Endodermal cell (in vitro differentiated cells): Measurements from ENCODE around the gene ZNF133. TPM values are rescaled to one million over a fixed set of nuclear protein-coding genes. Genes with fewer than 3 reads are reported as not detected.

Experiments used
- DNase-seq: peaks from one replicate; pipeline ENCODE4 v3.0.0-alpha.2; 2017
- H3K27ac ChIP-seq: 2 replicates; pipeline ENCODE4 v1.5.1; 2013; ENCODE audit warnings: mild to moderate bottlenecking, low read depth, low read length, moderate library complexity
- H3K27me3 ChIP-seq: 2 replicates; pipeline ENCODE4 v1.6.1; 2013; ENCODE audit warnings: mild to moderate bottlenecking, low read length, moderate library complexity; ENCODE audit not compliant: insufficient read depth, control insufficient read depth, poor library complexity, severe bottlenecking
- H3K36me3 ChIP-seq: 2 replicates; pipeline ENCODE4 v1.7.0; 2013; ENCODE audit warnings: mild to moderate bottlenecking, low read length, moderate library complexity; ENCODE audit not compliant: control insufficient read depth, insufficient read depth
- H3K4me1 ChIP-seq: one replicate; pipeline ENCODE4 v1.7.0; 2013; ENCODE audit warnings: low read length; ENCODE audit not compliant: control insufficient read depth, insufficient read depth
- H3K4me3 ChIP-seq: 2 replicates; pipeline ENCODE4 v1.5.1; 2013; ENCODE audit warnings: mild to moderate bottlenecking, low read length, moderate library complexity
- H3K9ac ChIP-seq: 2 replicates; pipeline ENCODE4 v1.6.1; 2013; ENCODE audit warnings: mild to moderate bottlenecking, low read length, moderate library complexity; ENCODE audit not compliant: poor library complexity, severe bottlenecking; ENCODE audit errors: extremely low read depth
- H3K9me3 ChIP-seq: 2 replicates; pipeline ENCODE4 v1.6.1; 2013; ENCODE audit warnings: mild to moderate bottlenecking, low read length, moderate library complexity; ENCODE audit not compliant: control insufficient read depth
- H3K27ac Mint-ChIP-seq: 2 replicates; pipeline ENCODE4 v1.8.0; 2020; ENCODE audit warnings: mixed read lengths
- H3K27me3 Mint-ChIP-seq: 2 replicates; pipeline ENCODE4 v1.8.0; 2021; ENCODE audit warnings: mild to moderate bottlenecking, mixed read lengths; ENCODE audit not compliant: insufficient read depth
- H3K36me3 Mint-ChIP-seq: 2 replicates; pipeline ENCODE4 v1.8.0; 2020; ENCODE audit warnings: low read depth, mixed read lengths
- H3K4me1 Mint-ChIP-seq: 2 replicates; pipeline ENCODE4 v1.8.0; 2020; ENCODE audit warnings: mixed read lengths
- H3K4me3 Mint-ChIP-seq: 2 replicates; pipeline ENCODE4 v1.8.0; 2020; ENCODE audit warnings: mild to moderate bottlenecking, moderate library complexity, mixed read lengths
- H3K9me3 Mint-ChIP-seq: 2 replicates; pipeline ENCODE4 v1.8.0; 2020; ENCODE audit warnings: mild to moderate bottlenecking, mixed read lengths
- WGBS, 2 experiments: methylation state at CpG; one replicate each; pipeline versions ENCODE4 v1.1.5 to v1.1.7; 2013; ENCODE audit warnings: missing lambda C conversion rate in 2 of 2, mixed read lengths in 1 of 2; ENCODE audit not compliant: insufficient coverage in 1 of 2, insufficient read length in 1 of 2; 5-methylcytosine and 5-hydroxymethylcytosine counted together
- total RNA-seq, 2 donors: library from RNA; stranded (reverse); fragmentation: NEBNext Ultra II Directional in 1 of 2; extraction: Animal tissue kit (Norgen Biotek cat#: 25700) in 1 of 2; gene quantifications; 2 replicates in 1 of 2; 3 replicates in 1 of 2; pipeline ENCODE4 v1.2.1, GENCODE V29; 2021
- TF ChIP-seq, protein P1 (sequence below): fragments of 200-600 bp; sonication (generic); conservative IDR thresholded peaks from 2 replicates; pipeline ENCODE4 v1.5.0; 2021; ENCODE audit warnings: antibody characterized with exemption, mild to moderate bottlenecking

ZNF133 gene
- total RNA-seq, 2 donors from 2014 or later: 16.7 to 22.9 TPM

DNA sequence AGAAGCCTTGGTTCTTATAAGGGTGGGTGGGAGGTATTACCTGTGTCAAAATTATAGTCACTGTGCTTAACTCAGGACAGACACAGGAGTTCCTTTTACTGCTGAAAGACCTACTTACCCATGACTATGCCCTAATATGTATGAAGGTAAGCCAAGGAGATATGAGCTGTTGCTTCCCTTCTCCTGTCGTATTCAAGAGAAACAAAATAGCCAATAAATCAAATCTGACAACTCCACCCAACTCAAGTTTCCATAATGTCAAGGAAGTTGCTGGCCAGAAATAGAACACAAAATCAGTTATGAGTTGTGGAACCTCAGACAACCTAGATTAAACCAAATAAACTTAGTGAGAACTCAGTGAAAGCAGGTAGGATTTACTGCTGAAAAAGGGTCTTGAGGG is 25.1 kb downstream of the ZNF133 start:
- H3K9me3 ChIP-seq: no peaks in the 10 kb centered on the region
- Mint-ChIP-seq H3K27ac (no peak overlapping the region), H3K36me3 (peaks cover 54% of the 10 kb centered on the region), H3K4me1 (peaks cover 7% of the 10 kb centered on the region), H3K27me3 (no peaks in the 10 kb centered on the region), H3K4me3 (no peak overlapping the region), H3K9me3 (no peaks in the 10 kb centered on the region)
- H3K36me3 ChIP-seq: peaks cover 37% of the 10 kb centered on the region
- no peak for DNase-seq
- WGBS, 2 experiments: 92 to 100% methylated on average over 1 of the region's 1 CpG
- H3K4me3 ChIP-seq: no peak overlapping the region
- no peaks in the 10 kb centered on the region for H3K4me1 ChIP-seq
- no peak overlapping the region for H3K9ac ChIP-seq
- TF ChIP-seq, protein P1, sequence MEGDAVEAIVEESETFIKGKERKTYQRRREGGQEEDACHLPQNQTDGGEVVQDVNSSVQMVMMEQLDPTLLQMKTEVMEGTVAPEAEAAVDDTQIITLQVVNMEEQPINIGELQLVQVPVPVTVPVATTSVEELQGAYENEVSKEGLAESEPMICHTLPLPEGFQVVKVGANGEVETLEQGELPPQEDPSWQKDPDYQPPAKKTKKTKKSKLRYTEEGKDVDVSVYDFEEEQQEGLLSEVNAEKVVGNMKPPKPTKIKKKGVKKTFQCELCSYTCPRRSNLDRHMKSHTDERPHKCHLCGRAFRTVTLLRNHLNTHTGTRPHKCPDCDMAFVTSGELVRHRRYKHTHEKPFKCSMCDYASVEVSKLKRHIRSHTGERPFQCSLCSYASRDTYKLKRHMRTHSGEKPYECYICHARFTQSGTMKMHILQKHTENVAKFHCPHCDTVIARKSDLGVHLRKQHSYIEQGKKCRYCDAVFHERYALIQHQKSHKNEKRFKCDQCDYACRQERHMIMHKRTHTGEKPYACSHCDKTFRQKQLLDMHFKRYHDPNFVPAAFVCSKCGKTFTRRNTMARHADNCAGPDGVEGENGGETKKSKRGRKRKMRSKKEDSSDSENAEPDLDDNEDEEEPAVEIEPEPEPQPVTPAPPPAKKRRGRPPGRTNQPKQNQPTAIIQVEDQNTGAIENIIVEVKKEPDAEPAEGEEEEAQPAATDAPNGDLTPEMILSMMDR: no peak
- H3K27me3 ChIP-seq: no peaks in the 10 kb centered on the region
- no peak overlapping the region for H3K27ac ChIP-seq

GRCh38 chr20:18314786-18315406 is 26.6 kb downstream of the ZNF133 start:
- no peak for DNase-seq

DNA sequence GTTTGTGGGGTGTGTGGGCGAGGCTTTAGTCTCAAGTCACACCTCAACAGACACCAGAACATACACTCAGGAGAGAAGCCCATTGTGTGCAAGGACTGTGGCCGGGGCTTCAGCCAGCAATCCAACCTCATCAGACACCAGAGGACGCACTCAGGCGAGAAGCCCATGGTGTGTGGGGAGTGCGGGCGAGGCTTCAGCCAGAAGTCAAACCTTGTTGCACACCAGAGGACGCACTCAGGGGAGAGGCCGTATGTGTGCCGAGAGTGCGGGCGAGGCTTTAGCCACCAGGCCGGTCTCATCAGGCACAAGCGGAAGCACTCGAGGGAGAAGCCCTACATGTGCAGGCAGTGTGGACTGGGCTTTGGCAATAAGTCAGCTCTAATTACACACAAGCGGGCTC is 27.8 kb downstream of the ZNF133 start:
- Histone ChIP-seq H3K27ac (no peak overlapping the region), H3K4me3 (no peak overlapping the region), H3K36me3 (peaks cover 37% of the 10 kb centered on the region), H3K27me3 (no peaks in the 10 kb centered on the region), H3K9me3 (no peaks in the 10 kb centered on the region), H3K9ac (no peak overlapping the region), H3K4me1 (no peaks in the 10 kb centered on the region)
- 95 to 100% methylated on average over 11 to 14 of the region's 15 CpGs for WGBS, 2 experiments
- no peaks in the 10 kb centered on the region for H3K27me3 Mint-ChIP-seq
- no peak overlapping the region for H3K4me3 Mint-ChIP-seq
- H3K9me3 Mint-ChIP-seq: no peaks in the 10 kb centered on the region
- peaks cover 39% of the 10 kb centered on the region for H3K36me3 Mint-ChIP-seq
- peaks cover 7% of the 10 kb centered on the region for H3K4me1 Mint-ChIP-seq
- TF ChIP-seq, protein P1: no peak
- DNase-seq: no peak
- no peak overlapping the region for H3K27ac Mint-ChIP-seq

More at GRCh38 chr20:18314786-18315406, 26.6 kb downstream of the ZNF133 start:
- no peaks in the 10 kb centered on the region for H3K27me3 Mint-ChIP-seq
- Histone ChIP-seq H3K27ac (no peak overlapping the region), H3K36me3 (peaks cover 37% of the 10 kb centered on the region), H3K27me3 (no peaks in the 10 kb centered on the region), H3K4me1 (no peaks in the 10 kb centered on the region), H3K9ac (no peak overlapping the region), H3K4me3 (no peak overlapping the region), H3K9me3 (no peaks in the 10 kb centered on the region)
- TF ChIP-seq, protein P1: no peak
- H3K36me3 Mint-ChIP-seq: peaks cover 44% of the 10 kb centered on the region
- H3K27ac Mint-ChIP-seq: peak overlapping the region; percentile 26
- H3K9me3 Mint-ChIP-seq: no peaks in the 10 kb centered on the region
- H3K4me3 Mint-ChIP-seq: no peak overlapping the region
- peaks cover 7% of the 10 kb centered on the region for H3K4me1 Mint-ChIP-seq
- WGBS, 2 experiments: 91 to 93% methylated on average over 6 to 8 of the region's 8 CpGs
